ENCODE measurements around the gene AMER3.

DNA sequence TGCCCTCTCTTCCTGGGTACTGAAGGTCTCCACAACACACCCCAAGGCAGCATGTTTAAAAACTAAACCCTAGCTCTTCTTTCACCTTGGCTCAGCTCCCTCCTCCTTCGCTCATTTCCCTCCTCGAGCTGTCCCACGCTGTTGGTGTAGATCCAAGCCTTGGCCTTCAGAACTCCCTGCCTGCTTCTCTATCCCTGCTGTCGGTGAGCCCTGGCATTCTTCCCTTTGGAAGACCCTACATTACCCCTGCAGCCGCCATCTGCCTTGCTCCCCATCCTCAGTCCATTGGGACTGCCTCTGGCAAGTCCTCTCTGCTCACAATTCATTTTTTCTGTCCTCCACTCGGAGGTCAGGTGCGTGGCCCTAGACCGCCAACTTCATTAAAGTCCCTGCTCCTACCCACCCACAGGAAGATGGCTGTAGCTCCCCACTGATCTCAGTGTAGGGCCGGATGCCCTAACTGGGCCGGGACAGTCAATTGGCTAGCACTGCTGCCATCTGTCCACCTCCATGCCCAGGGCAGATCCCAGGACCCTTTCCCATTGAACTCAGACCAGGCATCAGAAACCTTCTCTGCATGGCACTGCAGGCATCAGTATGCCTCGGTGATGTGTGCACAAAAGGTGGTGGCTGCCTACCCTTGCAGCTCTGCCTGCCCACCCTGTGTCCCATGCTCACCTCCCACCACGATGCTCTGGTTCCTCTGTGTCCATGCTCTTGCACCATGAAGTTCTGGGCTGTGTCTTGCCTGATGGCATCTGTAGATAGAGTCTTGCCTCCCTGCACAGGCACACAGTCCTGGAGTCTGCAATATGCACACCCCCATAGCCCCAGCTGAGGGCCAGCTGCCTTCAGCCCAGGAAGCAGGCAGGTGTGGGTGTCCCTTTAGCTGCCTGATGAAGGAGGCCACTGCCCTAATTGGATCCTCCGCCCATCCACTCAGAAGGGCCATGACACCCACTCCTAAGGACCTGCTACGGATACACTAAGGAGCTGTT lies 5.7 kb downstream of the AMER3 start:
- TF ChIP-seq, protein P1, sequence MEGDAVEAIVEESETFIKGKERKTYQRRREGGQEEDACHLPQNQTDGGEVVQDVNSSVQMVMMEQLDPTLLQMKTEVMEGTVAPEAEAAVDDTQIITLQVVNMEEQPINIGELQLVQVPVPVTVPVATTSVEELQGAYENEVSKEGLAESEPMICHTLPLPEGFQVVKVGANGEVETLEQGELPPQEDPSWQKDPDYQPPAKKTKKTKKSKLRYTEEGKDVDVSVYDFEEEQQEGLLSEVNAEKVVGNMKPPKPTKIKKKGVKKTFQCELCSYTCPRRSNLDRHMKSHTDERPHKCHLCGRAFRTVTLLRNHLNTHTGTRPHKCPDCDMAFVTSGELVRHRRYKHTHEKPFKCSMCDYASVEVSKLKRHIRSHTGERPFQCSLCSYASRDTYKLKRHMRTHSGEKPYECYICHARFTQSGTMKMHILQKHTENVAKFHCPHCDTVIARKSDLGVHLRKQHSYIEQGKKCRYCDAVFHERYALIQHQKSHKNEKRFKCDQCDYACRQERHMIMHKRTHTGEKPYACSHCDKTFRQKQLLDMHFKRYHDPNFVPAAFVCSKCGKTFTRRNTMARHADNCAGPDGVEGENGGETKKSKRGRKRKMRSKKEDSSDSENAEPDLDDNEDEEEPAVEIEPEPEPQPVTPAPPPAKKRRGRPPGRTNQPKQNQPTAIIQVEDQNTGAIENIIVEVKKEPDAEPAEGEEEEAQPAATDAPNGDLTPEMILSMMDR (IDR thresholded peaks at IDR 0.05), result no peak
- no peak for TF ChIP-seq POLR2A (IDR thresholded peaks at IDR 0.05)
